Ovary (tissue), 3 donors: Measurements from ENCODE around the gene ABLIM2.

Source experiments
- CTCF ChIP-seq, 3 donors: fragments of 450-650 bp in 2 of 3; fragments of 200-600 bp in 1 of 3; IDR thresholded peaks; one replicate each; pipeline versions ENCODE4 v1.5.1 to v1.8.0; 2016 to 2022; ENCODE audit warnings: antibody characterized with exemption in 3 of 3, mild to moderate bottlenecking in 1 of 3
- EP300 ChIP-seq: sonication (generic); formaldehyde crosslinking; IDR thresholded peaks from one replicate; pipeline ENCODE4 v1.6.1; 2017; ENCODE audit warnings: antibody characterized with exemption
- donor health status: DM: no; HTN: no; CAD: no.

DNA sequence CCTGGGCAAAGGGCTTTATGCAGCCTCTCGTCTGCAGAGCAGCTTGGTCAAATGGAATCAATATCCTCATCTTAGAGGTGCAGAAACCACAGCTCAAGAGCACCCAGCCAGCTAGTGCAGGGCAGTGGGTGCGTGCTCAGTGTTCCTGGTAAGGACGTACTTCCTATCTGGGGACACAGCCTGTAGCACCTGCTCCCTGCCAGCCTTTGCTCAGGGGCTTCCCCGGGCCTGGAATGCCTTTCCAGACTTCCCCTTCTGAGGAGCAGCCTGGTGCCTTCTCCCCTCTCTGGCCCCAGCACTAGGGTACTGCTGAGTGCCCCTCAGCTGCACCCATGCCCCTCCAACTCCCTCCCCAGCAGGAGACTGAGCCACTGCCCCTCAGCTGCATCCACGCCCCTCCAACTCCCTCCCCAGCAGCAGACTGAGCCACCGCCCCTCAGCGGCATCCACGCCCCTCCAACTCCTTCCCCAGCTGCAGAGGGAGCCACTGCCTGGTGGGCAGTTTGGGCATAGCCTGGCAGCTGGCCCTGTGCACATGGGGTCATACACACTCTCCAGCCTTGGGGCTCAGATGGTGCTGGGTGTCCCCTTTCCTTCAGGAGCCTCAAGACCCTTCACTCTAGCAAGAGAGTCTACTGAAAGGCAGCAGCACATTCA, 176.7 kb downstream of the ABLIM2 start:
- TF ChIP-seq CTCF (IDR thresholded peaks at IDR 0.05) (no peak), EP300 (no peak)
